Measurements from ENCODE around the gene NEU1.
"Not testable (repeated sequence)": the region's sequence is repeated elsewhere in the genome, so short reads cannot be mapped to it uniquely, and the experiment has no call there.

NEU1 gene

GRCh38 chr6:31874836-31875572 lies 12.4 kb upstream of the NEU1 start:
- DNase-seq (ENCODE audit: low read depth in 1 of 2, low spot score in 1 of 2) = no peak

- no peak for DNase-seq (ENCODE audit: low read depth in 1 of 2, low spot score in 1 of 2)
Observed at GRCh38 chr6:31874084-31874670, 11.6 kb upstream of the NEU1 start.

GRCh38 chr6:31871046-31871659 lies 8.5 kb upstream of the NEU1 start:
- no peak for DNase-seq (ENCODE audit: low read depth in 1 of 2, low spot score in 1 of 2)

- DNase-seq (ENCODE audit: low read depth in 1 of 2, low spot score in 1 of 2) = no peak
Observed at GRCh38 chr6:31870385-31870921, 7.8 kb upstream of the NEU1 start.

GRCh38 chr6:31869343-31869742 lies 6.7 kb upstream of the NEU1 start:
- DNase-seq (ENCODE audit: low read depth in 1 of 2, low spot score in 1 of 2) = no peak

GRCh38 chr6:31868658-31868971 lies 6.0 kb upstream of the NEU1 start:
- not testable (repeated sequence) for DNase-seq (ENCODE audit: low read depth in 1 of 2, low spot score in 1 of 2)

GRCh38 chr6:31865205-31866118 lies 2.8 kb upstream of the NEU1 start:
- DNase-seq (ENCODE audit: low read depth in 1 of 2, low spot score in 1 of 2) = no peak

GRCh38 chr6:31864818-31865204 lies 2.2 kb upstream of the NEU1 start:
- no peak for DNase-seq (ENCODE audit: low read depth in 1 of 2, low spot score in 1 of 2)

- not testable (repeated sequence) for DNase-seq (ENCODE audit: low read depth in 1 of 2, low spot score in 1 of 2)
Observed at GRCh38 chr6:31864123-31864562, 1.5 kb upstream of the NEU1 start.

- no peak for DNase-seq (ENCODE audit: low read depth in 1 of 2, low spot score in 1 of 2)
Observed at GRCh38 chr6:31861919-31862343, 690 bp downstream of the NEU1 start.

GRCh38 chr6:31861150-31861549 lies 1.5 kb downstream of the NEU1 start:
- no peak for DNase-seq (ENCODE audit: low read depth in 1 of 2, low spot score in 1 of 2)

GRCh38 chr6:31860349-31860748 lies 2.3 kb downstream of the NEU1 start:
- no peak for DNase-seq (ENCODE audit: low read depth in 1 of 2, low spot score in 1 of 2)

- no peak for DNase-seq (ENCODE audit: low read depth in 1 of 2, low spot score in 1 of 2)
Observed at GRCh38 chr6:31859923-31860322, 2.7 kb downstream of the NEU1 start.

- no peak for DNase-seq (ENCODE audit: low read depth in 1 of 2, low spot score in 1 of 2)
Observed at GRCh38 chr6:31858707-31859106, 3.9 kb downstream of the NEU1 start.

GRCh38 chr6:31857774-31858173 lies 4.8 kb downstream of the NEU1 start:
- not testable (repeated sequence) for DNase-seq (ENCODE audit: low read depth in 1 of 2, low spot score in 1 of 2)

- not testable (repeated sequence) for DNase-seq (ENCODE audit: low read depth in 1 of 2, low spot score in 1 of 2)
Observed at GRCh38 chr6:31851980-31852718, 10.5 kb downstream of the NEU1 start.

GRCh38 chr6:31851485-31851832 lies 11.2 kb downstream of the NEU1 start:
- DNase-seq (ENCODE audit: low read depth in 1 of 2, low spot score in 1 of 2) = no peak

- no peak for DNase-seq (ENCODE audit: low read depth in 1 of 2, low spot score in 1 of 2)
Observed at GRCh38 chr6:31850765-31851484, 11.7 kb downstream of the NEU1 start.

- DNase-seq (ENCODE audit: low read depth in 1 of 2, low spot score in 1 of 2) = no peak
Observed at GRCh38 chr6:31847276-31847978, 15.2 kb downstream of the NEU1 start.

Measured in activated CD4-positive, alpha-beta T cell treated with anti-CD3 and anti-CD28 coated beads, Interleukin-2, amount 50 U/mL, for 24 hours (primary cell).